Measurements from ENCODE around the gene RELN. TPM values are rescaled to one million over a fixed set of nuclear protein-coding genes. Genes with fewer than 3 reads are reported as not detected.

Gene RELN
- total and polyA plus RNA-seq, 10 of the 15 experiments (the other 5 are each of a cell fraction or from before 2014, with no cell fraction given): 0.11 to 0.21 TPM; not detected in 8

DNA sequence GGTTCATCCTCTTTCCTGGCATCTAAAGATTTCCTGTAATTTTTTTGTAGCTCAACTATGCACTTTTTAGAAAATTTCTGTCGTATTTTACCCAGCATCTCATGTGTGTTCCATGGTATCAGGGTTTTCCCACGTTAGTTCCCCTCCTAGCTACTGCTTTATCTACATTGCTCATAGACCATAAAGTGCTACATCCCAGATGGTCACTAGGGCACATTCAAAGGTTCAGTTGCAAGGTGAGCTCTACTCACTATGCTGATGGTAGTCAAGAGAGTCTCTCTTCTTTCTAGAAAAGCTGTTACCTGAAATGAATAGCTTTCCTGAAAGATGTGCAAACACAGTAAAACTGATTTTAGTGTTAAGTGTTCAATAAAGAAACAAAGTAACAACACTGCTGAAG lies 33.5 kb downstream of the RELN start:
- RAD21 ChIA-PET (ENCODE audit: unreplicated experiment): no interaction called here
- H3K9me3 ChIP-seq (replicated peaks; ENCODE audit: control insufficient read depth, insufficient read depth, low read length): no peaks in the 10 kb centered on the region
- FAIRE-seq (no peak), DNase-seq (ENCODE audit: low read depth, low spot score) (no peak), ATAC-seq (no peak)
- H2AFZ ChIP-seq (ENCODE audit: control insufficient read depth, low read depth, low read length): no peak overlapping the region
- WGBS (ENCODE audit: insufficient coverage, insufficient replicate concordance, low lambda C conversion rate, missing lambda C conversion rate): 0% methylated on average over 2 of the region's 2 CpGs
- no peak overlapping the region for H3K4me3 ChIP-seq
- intact Hi-C loops (cut with micrococcal nuclease; ENCODE audit: unreplicated experiment): no loop called here
- 0 out of 4 replicates have a peak, but pooled peaks cover 0 to 2% of the 10 kb centered on the region in 2 experiments for H3K27me3 ChIP-seq (replicated peaks in 1 of 2; ENCODE audit: control insufficient read depth in 2 of 2, insufficient read depth in 2 of 2, low read length in 1 of 2)
- POLR2A ChIA-PET: no interaction called here
- no peaks in the 10 kb centered on the region for H3K36me3 ChIP-seq (ENCODE audit: control insufficient read depth in 2 of 2, insufficient read depth in 2 of 2, low read length in 1 of 2)
- H3K9ac ChIP-seq (ENCODE audit: control insufficient read depth, insufficient read depth, low read length): no peak overlapping the region
- H3K4me2 ChIP-seq (ENCODE audit: control insufficient read depth, insufficient read depth): no peak overlapping the region
- CTCF ChIA-PET: no interaction called here
- TF ChIP-seq ZNF622 (IDR thresholded peaks at IDR 0.05): no peak
- TF ChIP-seq, protein P1, sequence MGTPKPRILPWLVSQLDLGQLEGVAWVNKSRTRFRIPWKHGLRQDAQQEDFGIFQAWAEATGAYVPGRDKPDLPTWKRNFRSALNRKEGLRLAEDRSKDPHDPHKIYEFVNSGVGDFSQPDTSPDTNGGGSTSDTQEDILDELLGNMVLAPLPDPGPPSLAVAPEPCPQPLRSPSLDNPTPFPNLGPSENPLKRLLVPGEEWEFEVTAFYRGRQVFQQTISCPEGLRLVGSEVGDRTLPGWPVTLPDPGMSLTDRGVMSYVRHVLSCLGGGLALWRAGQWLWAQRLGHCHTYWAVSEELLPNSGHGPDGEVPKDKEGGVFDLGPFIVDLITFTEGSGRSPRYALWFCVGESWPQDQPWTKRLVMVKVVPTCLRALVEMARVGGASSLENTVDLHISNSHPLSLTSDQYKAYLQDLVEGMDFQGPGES (IDR thresholded peaks at IDR 0.05): no peak
- TF ChIP-seq, protein P2, sequence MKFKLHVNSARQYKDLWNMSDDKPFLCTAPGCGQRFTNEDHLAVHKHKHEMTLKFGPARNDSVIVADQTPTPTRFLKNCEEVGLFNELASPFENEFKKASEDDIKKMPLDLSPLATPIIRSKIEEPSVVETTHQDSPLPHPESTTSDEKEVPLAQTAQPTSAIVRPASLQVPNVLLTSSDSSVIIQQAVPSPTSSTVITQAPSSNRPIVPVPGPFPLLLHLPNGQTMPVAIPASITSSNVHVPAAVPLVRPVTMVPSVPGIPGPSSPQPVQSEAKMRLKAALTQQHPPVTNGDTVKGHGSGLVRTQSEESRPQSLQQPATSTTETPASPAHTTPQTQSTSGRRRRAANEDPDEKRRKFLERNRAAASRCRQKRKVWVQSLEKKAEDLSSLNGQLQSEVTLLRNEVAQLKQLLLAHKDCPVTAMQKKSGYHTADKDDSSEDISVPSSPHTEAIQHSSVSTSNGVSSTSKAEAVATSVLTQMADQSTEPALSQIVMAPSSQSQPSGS (IDR thresholded peaks at IDR 0.05; ENCODE audit: low read length): no peak
- TF ChIP-seq BMI1 (IDR thresholded peaks at IDR 0.05; ENCODE audit: borderline replicate concordance): no peak
- SMC1A ChIA-PET (ENCODE audit: uncharacterized antibody, unreplicated experiment): interaction anchor here (1.3 kb wide), 1 partner anchor 10 kb away, joined by 3 read pairs; no protein-coding TSS in a partner anchor
- no TSS peak for BruUV-seq (replicated peaks)
- in situ Hi-C loops (cut with MboI): no loop called here
- no peaks in the 10 kb centered on the region for H3K79me2 ChIP-seq (ENCODE audit: control insufficient read depth, insufficient read depth, low read length)
- no peak overlapping the region for H3K27ac ChIP-seq (ENCODE audit: control insufficient read depth, insufficient read depth)
- H4K20me1 ChIP-seq (ENCODE audit: control insufficient read depth, insufficient read depth): no peaks in the 10 kb centered on the region
- no peaks in the 10 kb centered on the region for H3K4me1 ChIP-seq (ENCODE audit: control insufficient read depth, insufficient read depth, low read length)

DNA sequence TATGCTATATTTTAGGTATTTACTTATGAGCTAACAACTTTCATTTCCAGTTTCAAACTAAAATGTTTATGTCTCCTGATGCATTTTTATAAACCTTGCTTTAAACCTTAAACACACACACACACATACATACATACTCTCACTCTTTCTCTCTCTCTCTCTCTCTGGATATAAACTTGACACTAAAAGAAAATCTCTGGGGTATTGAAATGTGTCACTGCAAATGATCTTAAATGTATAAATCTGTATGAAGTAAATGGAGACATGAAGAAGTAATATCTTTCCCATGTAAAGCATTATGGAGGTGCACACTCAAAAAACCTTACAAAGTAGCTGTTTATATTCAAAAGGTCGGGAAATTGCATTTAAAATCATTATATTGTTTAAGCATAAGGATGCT lies 37.0 kb downstream of the RELN start:
- Histone ChIP-seq H3K36me3 (ENCODE audit: control insufficient read depth in 2 of 2, insufficient read depth in 2 of 2, low read length in 1 of 2) (no peaks in the 10 kb centered on the region), H3K79me2 (ENCODE audit: control insufficient read depth, insufficient read depth, low read length) (no peaks in the 10 kb centered on the region), H3K27me3 (replicated peaks in 1 of 2; ENCODE audit: control insufficient read depth in 2 of 2, insufficient read depth in 2 of 2, low read length in 1 of 2) (0 out of 4 replicates have a peak, but pooled peaks cover 0 to 2% of the 10 kb centered on the region in 2 experiments), H3K9me3 (replicated peaks; ENCODE audit: control insufficient read depth, insufficient read depth, low read length) (no peaks in the 10 kb centered on the region), H3K27ac (ENCODE audit: control insufficient read depth, insufficient read depth) (no peak overlapping the region), H3K4me2 (ENCODE audit: control insufficient read depth, insufficient read depth) (no peak overlapping the region), H3K4me1 (ENCODE audit: control insufficient read depth, insufficient read depth, low read length) (no peaks in the 10 kb centered on the region), H4K20me1 (ENCODE audit: control insufficient read depth, insufficient read depth) (no peaks in the 10 kb centered on the region), H2AFZ (ENCODE audit: control insufficient read depth, low read depth, low read length) (no peak overlapping the region), H3K9ac (ENCODE audit: control insufficient read depth, insufficient read depth, low read length) (no peak overlapping the region), H3K4me3 (no peak overlapping the region)
- in situ Hi-C loops (cut with MboI): no loop called here
- ChIA-PET POLR2A (no interaction called here), RAD21 (ENCODE audit: unreplicated experiment) (no interaction called here), CTCF (no interaction called here), SMC1A (ENCODE audit: uncharacterized antibody, unreplicated experiment) (no interaction called here)
- WGBS (ENCODE audit: insufficient coverage, insufficient replicate concordance, low lambda C conversion rate, missing lambda C conversion rate): 0% methylated on average over 1 of the region's 1 CpG
- intact Hi-C loops (cut with micrococcal nuclease; ENCODE audit: unreplicated experiment): no loop called here
- FAIRE-seq: no peak
- ATAC-seq: no peak
- DNase-seq (ENCODE audit: low read depth, low spot score): no peak
- no TSS peak for BruUV-seq (replicated peaks)
- TF ChIP-seq NFXL1 (IDR thresholded peaks at IDR 0.05; ENCODE audit: borderline replicate concordance): no peak
- TF ChIP-seq FOXM1 (IDR thresholded peaks at IDR 0.05; ENCODE audit: low read depth, low read length): no peak
- TF ChIP-seq POU2F2 (IDR thresholded peaks at IDR 0.05; ENCODE audit: borderline replicate concordance, low read depth, low read length): no peak
- TF ChIP-seq MTA2 (IDR thresholded peaks at IDR 0.05; ENCODE audit: low read depth): no peak
- TF ChIP-seq, protein P3, sequence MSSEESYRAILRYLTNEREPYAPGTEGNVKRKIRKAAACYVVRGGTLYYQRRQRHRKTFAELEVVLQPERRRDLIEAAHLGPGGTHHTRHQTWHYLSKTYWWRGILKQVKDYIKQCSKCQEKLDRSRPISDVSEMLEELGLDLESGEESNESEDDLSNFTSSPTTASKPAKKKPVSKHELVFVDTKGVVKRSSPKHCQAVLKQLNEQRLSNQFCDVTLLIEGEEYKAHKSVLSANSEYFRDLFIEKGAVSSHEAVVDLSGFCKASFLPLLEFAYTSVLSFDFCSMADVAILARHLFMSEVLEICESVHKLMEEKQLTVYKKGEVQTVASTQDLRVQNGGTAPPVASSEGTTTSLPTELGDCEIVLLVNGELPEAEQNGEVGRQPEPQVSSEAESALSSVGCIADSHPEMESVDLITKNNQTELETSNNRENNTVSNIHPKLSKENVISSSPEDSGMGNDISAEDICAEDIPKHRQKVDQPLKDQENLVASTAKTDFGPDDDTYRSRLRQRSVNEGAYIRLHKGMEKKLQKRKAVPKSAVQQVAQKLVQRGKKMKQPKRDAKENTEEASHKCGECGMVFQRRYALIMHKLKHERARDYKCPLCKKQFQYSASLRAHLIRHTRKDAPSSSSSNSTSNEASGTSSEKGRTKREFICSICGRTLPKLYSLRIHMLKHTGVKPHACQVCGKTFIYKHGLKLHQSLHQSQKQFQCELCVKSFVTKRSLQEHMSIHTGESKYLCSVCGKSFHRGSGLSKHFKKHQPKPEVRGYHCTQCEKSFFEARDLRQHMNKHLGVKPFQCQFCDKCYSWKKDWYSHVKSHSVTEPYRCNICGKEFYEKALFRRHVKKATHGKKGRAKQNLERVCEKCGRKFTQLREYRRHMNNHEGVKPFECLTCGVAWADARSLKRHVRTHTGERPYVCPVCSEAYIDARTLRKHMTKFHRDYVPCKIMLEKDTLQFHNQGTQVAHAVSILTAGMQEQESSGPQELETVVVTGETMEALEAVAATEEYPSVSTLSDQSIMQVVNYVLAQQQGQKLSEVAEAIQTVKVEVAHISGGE (CRISPR knock-in tag; IDR thresholded peaks at IDR 0.05): no peak
- no peak for TF ChIP-seq STAT1 (conservative IDR thresholded peaks at IDR 0.05)
- TF ChIP-seq NRF1 (conservative IDR thresholded peaks at IDR 0.05; ENCODE audit: low read depth, low read length): no peak

Data from GM12878 (cell line).